HL-60 (cell line): ENCODE measurements around the gene THSD7B.

Source experiments
- DNase-seq, 2 experiments: peaks; one replicate each; pipeline ENCODE4 v3.0.0-alpha.2; 2010 to 2020; ENCODE audit warnings: low read depth in 1 of 2, low spot score in 1 of 2
- H3K27ac ChIP-seq: fragments of 250-450 bp; sonication (Bioruptor Pico); replicated peaks from 2 replicates; pipeline ENCODE4 v1.5.1; 2020; ENCODE audit warnings: mild to moderate bottlenecking, moderate library complexity
- H3K27me3 ChIP-seq: fragments of 250-450 bp; sonication (Bioruptor Pico); 2 replicates; pipeline ENCODE4 v1.5.1; 2021; ENCODE audit warnings: mild to moderate bottlenecking, moderate library complexity; ENCODE audit not compliant: insufficient read depth, poor library complexity, severe bottlenecking
- H3K4me3 ChIP-seq: replicated peaks from 2 replicates; pipeline ENCODE4 v1.5.1; 2011; ENCODE audit warnings: mild to moderate bottlenecking, control low read depth, low read length; ENCODE audit not compliant: insufficient read depth
- GABPA ChIP-seq: IDR thresholded peaks from 2 replicates; pipeline ENCODE4 v1.6.1; 2012; ENCODE audit warnings: low read depth
- POLR2AphosphoS5 ChIP-seq: IDR thresholded peaks from 2 replicates; pipeline ENCODE4 v1.6.1; 2012; ENCODE audit warnings: low read depth
- SPI1 ChIP-seq: IDR thresholded peaks from 2 replicates; pipeline ENCODE4 v1.6.1; 2012; ENCODE audit warnings: low read depth, mild to moderate bottlenecking, borderline replicate concordance
- TF ChIP-seq, protein P1 (sequence below): IDR thresholded peaks from 2 replicates; pipeline ENCODE4 v1.6.1; 2012; ENCODE audit warnings: low read depth; ENCODE audit not compliant: insufficient replicate concordance
- TF ChIP-seq, protein P2 (sequence below): IDR thresholded peaks from one replicate; pipeline ENCODE4 v1.5.1; 2011; ENCODE audit warnings: low read length, control low read depth, inconsistent platforms; ENCODE audit not compliant: insufficient read depth

The THSD7B gene

DNA sequence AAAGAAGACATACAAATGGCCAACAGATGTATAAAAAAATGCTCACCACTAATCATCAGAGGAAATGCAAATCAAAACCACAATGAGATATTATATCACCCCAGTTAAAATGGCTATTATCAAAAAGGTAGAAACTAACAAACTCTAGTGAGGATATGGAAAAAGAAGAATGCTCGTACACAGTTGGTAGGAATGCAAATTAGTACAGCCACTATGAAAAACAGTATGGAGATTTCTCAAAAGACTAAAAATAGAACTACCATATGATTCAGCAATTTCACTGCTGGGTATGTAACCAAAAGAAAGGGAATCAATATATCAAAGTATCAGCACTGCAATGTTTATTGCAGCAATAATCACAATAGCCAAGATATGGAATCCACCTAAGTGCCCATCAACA, 679.6 kb downstream of the THSD7B start:
- Histone ChIP-seq H3K27me3 (no peaks in the 10 kb centered on the region), H3K27ac (no peak overlapping the region), H3K4me3 (no peak overlapping the region)
- TF ChIP-seq POLR2AphosphoS5 (no peak), SPI1 (no peak), GABPA (no peak)
- TF ChIP-seq, protein P1, sequence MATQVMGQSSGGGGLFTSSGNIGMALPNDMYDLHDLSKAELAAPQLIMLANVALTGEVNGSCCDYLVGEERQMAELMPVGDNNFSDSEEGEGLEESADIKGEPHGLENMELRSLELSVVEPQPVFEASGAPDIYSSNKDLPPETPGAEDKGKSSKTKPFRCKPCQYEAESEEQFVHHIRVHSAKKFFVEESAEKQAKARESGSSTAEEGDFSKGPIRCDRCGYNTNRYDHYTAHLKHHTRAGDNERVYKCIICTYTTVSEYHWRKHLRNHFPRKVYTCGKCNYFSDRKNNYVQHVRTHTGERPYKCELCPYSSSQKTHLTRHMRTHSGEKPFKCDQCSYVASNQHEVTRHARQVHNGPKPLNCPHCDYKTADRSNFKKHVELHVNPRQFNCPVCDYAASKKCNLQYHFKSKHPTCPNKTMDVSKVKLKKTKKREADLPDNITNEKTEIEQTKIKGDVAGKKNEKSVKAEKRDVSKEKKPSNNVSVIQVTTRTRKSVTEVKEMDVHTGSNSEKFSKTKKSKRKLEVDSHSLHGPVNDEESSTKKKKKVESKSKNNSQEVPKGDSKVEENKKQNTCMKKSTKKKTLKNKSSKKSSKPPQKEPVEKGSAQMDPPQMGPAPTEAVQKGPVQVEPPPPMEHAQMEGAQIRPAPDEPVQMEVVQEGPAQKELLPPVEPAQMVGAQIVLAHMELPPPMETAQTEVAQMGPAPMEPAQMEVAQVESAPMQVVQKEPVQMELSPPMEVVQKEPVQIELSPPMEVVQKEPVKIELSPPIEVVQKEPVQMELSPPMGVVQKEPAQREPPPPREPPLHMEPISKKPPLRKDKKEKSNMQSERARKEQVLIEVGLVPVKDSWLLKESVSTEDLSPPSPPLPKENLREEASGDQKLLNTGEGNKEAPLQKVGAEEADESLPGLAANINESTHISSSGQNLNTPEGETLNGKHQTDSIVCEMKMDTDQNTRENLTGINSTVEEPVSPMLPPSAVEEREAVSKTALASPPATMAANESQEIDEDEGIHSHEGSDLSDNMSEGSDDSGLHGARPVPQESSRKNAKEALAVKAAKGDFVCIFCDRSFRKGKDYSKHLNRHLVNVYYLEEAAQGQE: no peak
- TF ChIP-seq, protein P2, sequence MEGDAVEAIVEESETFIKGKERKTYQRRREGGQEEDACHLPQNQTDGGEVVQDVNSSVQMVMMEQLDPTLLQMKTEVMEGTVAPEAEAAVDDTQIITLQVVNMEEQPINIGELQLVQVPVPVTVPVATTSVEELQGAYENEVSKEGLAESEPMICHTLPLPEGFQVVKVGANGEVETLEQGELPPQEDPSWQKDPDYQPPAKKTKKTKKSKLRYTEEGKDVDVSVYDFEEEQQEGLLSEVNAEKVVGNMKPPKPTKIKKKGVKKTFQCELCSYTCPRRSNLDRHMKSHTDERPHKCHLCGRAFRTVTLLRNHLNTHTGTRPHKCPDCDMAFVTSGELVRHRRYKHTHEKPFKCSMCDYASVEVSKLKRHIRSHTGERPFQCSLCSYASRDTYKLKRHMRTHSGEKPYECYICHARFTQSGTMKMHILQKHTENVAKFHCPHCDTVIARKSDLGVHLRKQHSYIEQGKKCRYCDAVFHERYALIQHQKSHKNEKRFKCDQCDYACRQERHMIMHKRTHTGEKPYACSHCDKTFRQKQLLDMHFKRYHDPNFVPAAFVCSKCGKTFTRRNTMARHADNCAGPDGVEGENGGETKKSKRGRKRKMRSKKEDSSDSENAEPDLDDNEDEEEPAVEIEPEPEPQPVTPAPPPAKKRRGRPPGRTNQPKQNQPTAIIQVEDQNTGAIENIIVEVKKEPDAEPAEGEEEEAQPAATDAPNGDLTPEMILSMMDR: no peak
- no peak for DNase-seq

DNA sequence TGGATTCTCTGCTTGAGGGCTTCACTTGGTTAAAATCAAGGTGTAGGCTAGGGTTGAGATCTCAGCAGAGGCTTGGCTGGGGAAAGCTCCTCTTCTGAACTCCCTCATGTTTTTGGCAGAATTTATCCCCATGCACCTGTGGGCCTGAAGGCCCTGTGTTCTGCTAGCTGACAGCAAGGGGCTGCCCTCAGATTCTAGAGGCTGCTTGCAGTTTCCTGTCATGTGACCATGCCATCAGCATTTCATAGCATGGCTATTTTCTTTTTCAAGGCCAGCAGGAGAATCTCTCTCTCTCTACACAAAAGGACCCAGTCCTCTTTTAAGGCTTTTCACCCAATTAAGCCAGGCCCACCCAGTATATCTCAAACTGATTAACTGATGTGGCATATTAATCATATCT, 684.1 kb downstream of the THSD7B start:
- Histone ChIP-seq H3K27me3 (no peaks in the 10 kb centered on the region), H3K27ac (no peak overlapping the region)
- TF ChIP-seq GABPA (no peak), POLR2AphosphoS5 (no peak), SPI1 (no peak)

DNA sequence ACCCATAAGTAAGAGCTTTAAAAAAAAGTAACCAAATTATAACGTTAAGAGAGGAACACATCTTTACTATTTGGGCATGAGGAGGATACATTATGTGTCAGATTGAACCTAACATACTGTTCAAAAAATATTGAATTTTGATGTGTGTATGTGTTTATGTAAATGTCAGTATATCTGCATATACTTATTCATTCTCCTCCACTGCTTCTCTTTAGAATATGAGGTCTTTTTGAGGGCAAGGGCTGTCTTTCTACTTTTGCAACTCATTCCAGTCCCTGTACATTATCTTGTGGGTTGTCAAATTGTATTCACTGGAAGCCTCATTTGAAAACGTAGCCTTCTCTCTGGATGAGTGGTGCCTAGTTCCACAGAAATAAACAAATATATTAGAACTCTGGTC, 689.5 kb downstream of the THSD7B start:
- no peaks in the 10 kb centered on the region for H3K27me3 ChIP-seq
- H3K27ac ChIP-seq: no peak overlapping the region
- DNase-seq: no peak
- TF ChIP-seq, protein P2: no peak
- no peak for TF ChIP-seq SPI1
- no peak for TF ChIP-seq GABPA
- TF ChIP-seq, protein P1: no peak
- TF ChIP-seq POLR2AphosphoS5: no peak
- H3K4me3 ChIP-seq: no peak overlapping the region

More for the DNA sequence above, 684.1 kb downstream of the THSD7B start:
- DNase-seq: no peak
- no peak overlapping the region for H3K4me3 ChIP-seq

DNA sequence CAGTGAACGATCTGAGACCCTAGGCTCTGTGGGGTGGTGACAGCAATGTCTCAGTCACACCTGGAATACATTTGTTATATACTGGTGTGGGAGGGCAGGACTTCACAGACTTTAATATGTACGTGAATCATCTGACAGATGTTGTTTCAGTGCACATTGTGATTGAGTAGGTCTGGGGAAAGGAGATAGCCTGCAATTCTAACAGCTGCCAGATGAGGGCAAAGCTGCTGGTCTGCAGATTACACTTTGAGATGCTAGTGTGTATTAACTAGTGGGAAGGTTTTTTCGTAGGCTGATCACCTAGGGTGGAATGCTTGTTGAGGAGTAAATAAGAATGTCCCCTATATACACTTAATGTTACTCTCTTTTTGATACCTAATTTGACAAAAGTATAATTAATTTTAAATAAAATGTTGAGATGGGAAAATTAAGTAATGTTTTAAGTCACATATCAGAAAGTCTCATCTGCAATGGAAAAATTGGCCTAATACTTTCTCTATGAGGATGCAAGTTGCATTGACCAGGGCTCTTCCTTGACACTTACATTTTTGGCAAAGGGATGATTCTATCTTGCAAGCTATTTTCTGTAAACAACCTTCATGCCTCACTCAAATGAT, 702.0 kb downstream of the THSD7B start:
- Histone ChIP-seq H3K27ac (no peak overlapping the region), H3K27me3 (no peaks in the 10 kb centered on the region), H3K4me3 (no peak overlapping the region)
- TF ChIP-seq SPI1: no peak
- no peak for TF ChIP-seq GABPA
- TF ChIP-seq, protein P1: no peak
- TF ChIP-seq, protein P2: peak; percentile 66
- peak; percentile 6 to 46 for DNase-seq
